Astrocyte of the spinal cord (primary cell): ENCODE results near the gene GALNT10.

ENCODE experiments used
- DNase-seq: peaks from one replicate; pipeline ENCODE4 v3.0.0; 2011; ENCODE audit warnings: low read depth, low spot score
- H3K4me3 ChIP-seq: 2 replicates; pipeline ENCODE4 v1.5.1; 2011; ENCODE audit warnings: low read depth, mild to moderate bottlenecking, low read length, moderate library complexity
- CTCF ChIP-seq: IDR thresholded peaks from 2 replicates; pipeline ENCODE4 v1.5.1; 2012; ENCODE audit warnings: low read depth, mild to moderate bottlenecking, low read length, inconsistent platforms
- in situ Hi-C: cut with HindIII; loops from 2 replicates; pipeline ENCODE4 v1.10.0; 2017; ENCODE audit warnings: low sequenced_read_pairs

Gene GALNT10

GRCh38 chr5:154203798-154204578, 13.5 kb downstream of the GALNT10 start:
- in situ Hi-C loops: no loop called here
- no peak for TF ChIP-seq CTCF
- no peak overlapping the region for H3K4me3 ChIP-seq
- no peak for DNase-seq

- in situ Hi-C loops: no loop called here
- peak; percentile 68 for DNase-seq
- no peak overlapping the region for H3K4me3 ChIP-seq
- TF ChIP-seq CTCF: no peak
These were observed 15.0 kb downstream of the GALNT10 start for GRCh38 chr5:154205441-154206117.

GRCh38 chr5:154206311-154206710, 15.8 kb downstream of the GALNT10 start:
- H3K4me3 ChIP-seq: no peak overlapping the region
- in situ Hi-C loops: no loop called here
- no peak for DNase-seq
- TF ChIP-seq CTCF: no peak

- in situ Hi-C loops: no loop called here
- no peak for DNase-seq
- TF ChIP-seq CTCF: no peak
- H3K4me3 ChIP-seq: no peak overlapping the region
These were observed 16.7 kb downstream of the GALNT10 start for GRCh38 chr5:154207204-154207603.

GRCh38 chr5:154209591-154210081, 19.1 kb downstream of the GALNT10 start:
- no peak for DNase-seq
- in situ Hi-C loops: no loop called here
- H3K4me3 ChIP-seq: no peak overlapping the region
- TF ChIP-seq CTCF: no peak

GRCh38 chr5:154210163-154210562, 19.6 kb downstream of the GALNT10 start:
- TF ChIP-seq CTCF: no peak
- no peak for DNase-seq
- in situ Hi-C loops: no loop called here
- no peak overlapping the region for H3K4me3 ChIP-seq
